ENCODE data around the gene LANCL2. TPM values are rescaled to one million over a fixed set of nuclear protein-coding genes. Genes with fewer than 3 reads are reported as not detected.

The LANCL2 gene
- polyA plus RNA-seq, 3 donors, result 6.4 to 11.8 (median 8.3) TPM

GRCh38 chr7:55405856-55406541 is 40.9 kb downstream of the LANCL2 start:
- no peak for TF ChIP-seq CTCF (IDR thresholded peaks at IDR 0.05)
- DNase-seq, result no peak
- Mint-ChIP-seq H3K27ac (no peak overlapping the region), H3K4me1 (no peaks in the 10 kb centered on the region), H3K4me3 (no peak overlapping the region), H3K36me3 (peaks cover 28 to 54% of the 10 kb centered on the region in 2 donors), H3K9me3 (peaks cover 0 to 3% (median 0%) of the 10 kb centered on the region in 7 donors), H3K27me3 (ENCODE audit: low read depth in 3 of 3) (peaks cover 0 to 2% (median 0%) of the 10 kb centered on the region in 3 donors)
- H2AFZ ChIP-seq (ENCODE audit: insufficient read depth, low read depth, low read length, poor library complexity, severe bottlenecking), result no peak overlapping the region
- intact Hi-C loops (cut with micrococcal nuclease), result no loop called here
- H3K79me2 ChIP-seq (ENCODE audit: insufficient read depth, low read length), result no peaks in the 10 kb centered on the region
- H3K4me1 ChIP-seq (ENCODE audit: control insufficient read depth in 1 of 2, insufficient read depth in 2 of 2, low read length in 2 of 2), result no peaks in the 10 kb centered on the region
- H3K27ac ChIP-seq (ENCODE audit: low read depth in 1 of 2, low read length in 2 of 2), result no peak overlapping the region
- no peaks in the 10 kb centered on the region for H3K27me3 ChIP-seq (ENCODE audit: control insufficient read depth in 2 of 2, insufficient read depth in 2 of 2, low read length in 2 of 2)
- no peaks in the 10 kb centered on the region for H4K20me1 ChIP-seq (ENCODE audit: insufficient read depth, low read length)
- peaks cover 13 to 18% of the 10 kb centered on the region in 2 donors for H3K36me3 ChIP-seq (replicated peaks in 1 of 2; ENCODE audit: control insufficient read depth in 1 of 2, insufficient read depth in 2 of 2, low read length in 2 of 2)
- H3K9me3 ChIP-seq (replicated peaks in 1 of 2; ENCODE audit: control insufficient read depth in 1 of 2, insufficient read depth in 1 of 2, low read length in 2 of 2), result no peaks in the 10 kb centered on the region
- 95% methylated on average over 13 of the region's 16 CpGs for WGBS (ENCODE audit: insufficient coverage)
- H3K4me3 ChIP-seq (replicated peaks in 1 of 3; ENCODE audit: low read depth in 2 of 3, low read length in 3 of 3), result no peak overlapping the region
- H3K4me2 ChIP-seq (replicated peaks; ENCODE audit: extremely low read depth, low read length, poor library complexity, severe bottlenecking), result no peak overlapping the region
- no peak overlapping the region for H3K9ac ChIP-seq (ENCODE audit: insufficient read depth, low read length, poor library complexity, severe bottlenecking)

- H3K27me3 Mint-ChIP-seq (ENCODE audit: low read depth in 3 of 3), result peaks cover 0 to 2% (median 0%) of the 10 kb centered on the region in 3 donors
- H3K4me1 Mint-ChIP-seq, result no peaks in the 10 kb centered on the region
- Histone ChIP-seq H2AFZ (ENCODE audit: insufficient read depth, low read depth, low read length, poor library complexity, severe bottlenecking) (no peak overlapping the region), H3K27ac (ENCODE audit: low read depth in 1 of 2, low read length in 2 of 2) (peak overlapping the region in 1 of 2 donors; percentile 14), H3K36me3 (replicated peaks in 1 of 2; ENCODE audit: control insufficient read depth in 1 of 2, insufficient read depth in 2 of 2, low read length in 2 of 2) (peaks cover 9 to 21% of the 10 kb centered on the region in 2 donors), H3K79me2 (ENCODE audit: insufficient read depth, low read length) (no peaks in the 10 kb centered on the region), H3K9ac (ENCODE audit: insufficient read depth, low read length, poor library complexity, severe bottlenecking) (no peak overlapping the region), H3K27me3 (ENCODE audit: control insufficient read depth in 2 of 2, insufficient read depth in 2 of 2, low read length in 2 of 2) (no peaks in the 10 kb centered on the region), H3K4me3 (replicated peaks in 1 of 3; ENCODE audit: low read depth in 2 of 3, low read length in 3 of 3) (no peak overlapping the region), H3K9me3 (replicated peaks in 1 of 2; ENCODE audit: control insufficient read depth in 1 of 2, insufficient read depth in 1 of 2, low read length in 2 of 2) (no peaks in the 10 kb centered on the region), H4K20me1 (ENCODE audit: insufficient read depth, low read length) (no peaks in the 10 kb centered on the region), H3K4me2 (replicated peaks; ENCODE audit: extremely low read depth, low read length, poor library complexity, severe bottlenecking) (no peak overlapping the region), H3K4me1 (ENCODE audit: control insufficient read depth in 1 of 2, insufficient read depth in 2 of 2, low read length in 2 of 2) (no peaks in the 10 kb centered on the region)
- intact Hi-C loops (cut with micrococcal nuclease), result loop anchor here in 1 of 2 donors (5.0 kb wide), 1 partner anchor 127 kb away; no protein-coding TSS in a partner anchor
- peaks cover 30 to 51% of the 10 kb centered on the region in 2 donors for H3K36me3 Mint-ChIP-seq
- no peaks in the 10 kb centered on the region for H3K9me3 Mint-ChIP-seq
- H3K27ac Mint-ChIP-seq, result peak overlapping the region in 1 of 7 donors; percentile 23
- WGBS (ENCODE audit: insufficient coverage), result 92% methylated on average over 2 of the region's 3 CpGs
- TF ChIP-seq CTCF (IDR thresholded peaks at IDR 0.05), result no peak
- DNase-seq, result no peak
- H3K4me3 Mint-ChIP-seq, result no peak overlapping the region
Measured at GRCh38 chr7:55409482-55410225, 44.5 kb downstream of the LANCL2 start.

Data from CD14-positive monocyte (primary cell).